ENCODE results near the gene LCE2B.

The LCE2B gene

DNA sequence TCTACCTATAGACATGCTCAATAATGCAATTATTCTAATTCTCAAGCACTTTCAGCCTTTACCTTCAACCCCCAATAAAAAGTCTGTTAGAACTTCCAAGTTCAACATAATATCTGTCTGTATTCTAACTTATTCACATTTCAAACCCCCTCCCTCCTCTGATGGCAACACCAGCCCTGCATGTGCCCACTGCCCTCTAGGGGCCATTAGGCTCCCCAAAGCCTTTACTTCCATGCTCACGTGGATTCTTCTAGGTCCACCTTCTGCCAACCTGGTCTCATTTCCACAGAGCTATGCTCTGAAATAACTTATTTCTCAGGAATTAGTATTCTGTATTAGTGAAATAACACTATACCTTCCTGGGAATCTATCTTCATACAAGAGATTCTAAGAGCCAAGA is 49.7 kb downstream of the LCE2B start:
- DNase-seq (ENCODE audit: low read depth in 3 of 3): no peak
